H1 (cell line): ENCODE measurements around the gene CENPM.
A peak's percentile ranks its signal among the peaks of the same experiment; 100 is the strongest.

ENCODE experiments used
- CEBPB ChIP-seq: IDR thresholded peaks from 2 replicates; pipeline ENCODE4 v1.6.1; 2012; ENCODE audit warnings: low read depth, low read length
- CHD2 ChIP-seq: IDR thresholded peaks from 2 replicates; pipeline ENCODE4 v1.6.1; 2012; ENCODE audit warnings: low read length, improper control_type of control experiment
- CREB1 ChIP-seq: IDR thresholded peaks from 2 replicates; pipeline ENCODE4 v1.6.1; 2012; ENCODE audit warnings: inconsistent platforms
- CTCF ChIP-seq, 3 experiments: IDR thresholded peaks; 1 replicate in 2 of 3; 2 replicates in 1 of 3; pipeline versions ENCODE4 v1.5.1 to v1.6.1; 2011; ENCODE audit warnings: low read length in 3 of 3, mild to moderate bottlenecking in 3 of 3, inconsistent platforms in 2 of 3, low read depth in 1 of 3, moderate library complexity in 1 of 3; ENCODE audit not compliant: insufficient read depth in 1 of 3; ENCODE audit errors: control extremely low read depth in 1 of 3
- EZH2 ChIP-seq: fragments of 200-600 bp; sonication (generic); IDR thresholded peaks from 2 replicates; pipeline ENCODE4 v1.7.1; 2012; ENCODE audit warnings: low read depth, mild to moderate bottlenecking, moderate library complexity, low read length, inconsistent platforms; ENCODE audit not compliant: severe bottlenecking
- GABPA ChIP-seq: IDR thresholded peaks from 2 replicates; pipeline ENCODE4 v1.6.1; 2011; ENCODE audit warnings: mild to moderate bottlenecking, low read length, moderate library complexity, borderline replicate concordance; ENCODE audit not compliant: insufficient read depth
- JUND ChIP-seq: IDR thresholded peaks from 2 replicates; pipeline ENCODE4 v1.6.1; 2011; ENCODE audit warnings: mild to moderate bottlenecking, improper control_type of control experiment, low read length
- KDM1A ChIP-seq: fragments of 200-600, 300-600 bp; sonication (generic); IDR thresholded peaks from 2 replicates; pipeline ENCODE4 v1.7.1; 2016; ENCODE audit warnings: mild to moderate bottlenecking, low read length, borderline replicate concordance
- MAX ChIP-seq: IDR thresholded peaks from 2 replicates; pipeline ENCODE4 v1.6.1; 2012; ENCODE audit warnings: inconsistent platforms
- POLR2A ChIP-seq, 2 experiments: IDR thresholded peaks; 1 replicate in 1 of 2; 2 replicates in 1 of 2; pipeline ENCODE4 v1.6.1; 2011; ENCODE audit warnings: low read depth in 2 of 2, low read length in 2 of 2, mild to moderate bottlenecking in 2 of 2; ENCODE audit errors: control extremely low read depth in 1 of 2
- POLR2AphosphoS5 ChIP-seq: IDR thresholded peaks from 2 replicates; pipeline ENCODE4 v1.6.1; 2011; ENCODE audit warnings: low read depth, low read length
- TBP ChIP-seq: IDR thresholded peaks from 2 replicates; pipeline ENCODE4 v1.6.1; 2011; ENCODE audit warnings: low read depth, low read length, improper control_type of control experiment
- TEAD4 ChIP-seq: IDR thresholded peaks from 2 replicates; pipeline ENCODE4 v1.6.1; 2012; ENCODE audit warnings: low read depth, low read length, inconsistent platforms, mixed read lengths

GRCh38 chr22:41928593-41929417 is 18.1 kb downstream of the CENPM start:
- no peak for TF ChIP-seq CHD2
- no peak for TF ChIP-seq JUND
- TF ChIP-seq POLR2A (IDR thresholded peaks at IDR 0.05; ENCODE audit: control extremely low read depth in 1 of 2, low read depth in 2 of 2, low read length in 2 of 2): peak in 1 of 2 experiments; percentile 35; a peak in 1 of 3 replicates
- TF ChIP-seq TBP: no peak
- no peak for TF ChIP-seq EZH2
- no peak for TF ChIP-seq CEBPB
- TF ChIP-seq MAX: no peak
- no peak for TF ChIP-seq GABPA
- no peak for TF ChIP-seq CTCF (IDR thresholded peaks at IDR 0.05; ENCODE audit: control extremely low read depth in 1 of 3, insufficient read depth in 1 of 3, low read depth in 1 of 3, low read length in 3 of 3)
- no peak for TF ChIP-seq KDM1A
- no peak for TF ChIP-seq TEAD4
- TF ChIP-seq CREB1: no peak
- peak; percentile 0; the same call in 1 of the 2 replicates for TF ChIP-seq POLR2AphosphoS5
